ENCODE data around the gene CHRND. TPM values are rescaled to one million over a fixed set of nuclear protein-coding genes. Genes with fewer than 3 reads are reported as not detected.

The CHRND gene
- total RNA-seq: not detected
- long read RNA-seq: 0 reads

DNA sequence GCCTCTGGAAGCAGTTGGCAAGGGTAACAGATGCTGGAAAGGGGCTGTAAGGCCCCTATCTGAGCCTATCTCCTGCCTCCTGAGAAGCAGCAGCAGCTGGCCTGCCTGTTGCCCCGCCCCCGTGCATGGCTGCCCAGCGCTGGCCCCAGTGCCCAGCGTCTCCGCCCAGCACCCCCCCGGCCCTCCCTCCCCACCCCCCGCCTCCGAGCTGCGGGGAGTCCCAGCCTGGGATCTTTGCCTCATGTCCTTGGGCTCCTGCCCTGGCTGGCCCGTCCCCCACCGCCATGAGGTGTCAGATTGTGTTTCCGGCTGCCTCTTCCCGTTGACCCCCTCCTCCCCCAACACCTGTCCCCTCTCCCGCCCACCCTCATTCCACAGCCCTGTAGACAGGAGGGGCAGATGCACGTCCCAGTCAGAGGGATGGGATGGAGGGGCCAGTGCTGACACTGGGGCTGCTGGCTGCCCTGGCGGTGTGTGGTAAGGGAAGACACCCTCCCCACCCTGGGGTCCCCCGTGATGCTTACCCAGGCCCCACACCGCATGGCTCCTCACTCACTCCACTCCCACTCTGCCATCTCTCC, at the start of gene CHRND:
TSS of gene CHRND (plus strand) at position 370 of the 581 bp plus-strand sequence. CDS start at position 426, 56 bp downstream.
- no peak for DNase-seq
- ATAC-seq: no peak
- intact Hi-C loops (cut with DNase I, micrococcal nuclease): no loop called here

DNA sequence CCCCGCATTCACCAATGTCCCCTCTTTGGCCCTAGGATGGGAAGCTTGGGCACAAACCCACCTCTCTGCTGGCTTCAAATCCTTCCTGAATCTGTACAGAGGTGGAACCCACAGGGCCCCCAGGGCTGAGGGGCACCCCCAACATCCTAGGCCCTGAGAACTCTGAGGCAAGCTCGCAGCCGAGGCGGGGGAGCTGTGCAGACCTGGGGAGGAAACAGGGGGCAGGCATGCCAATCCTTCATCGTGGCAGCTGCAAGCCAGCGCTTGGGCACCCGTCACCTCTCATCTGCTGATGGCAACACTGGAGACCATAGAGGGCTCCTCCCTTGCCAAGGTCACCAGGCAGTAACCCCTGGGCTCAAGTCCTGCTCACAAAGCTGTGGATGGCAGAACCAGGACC, 49.2 kb upstream of the CHRND start:
- intact Hi-C loops (cut with DNase I, micrococcal nuclease): no loop called here
- DNase-seq: no peak
- no peak for ATAC-seq

DNA sequence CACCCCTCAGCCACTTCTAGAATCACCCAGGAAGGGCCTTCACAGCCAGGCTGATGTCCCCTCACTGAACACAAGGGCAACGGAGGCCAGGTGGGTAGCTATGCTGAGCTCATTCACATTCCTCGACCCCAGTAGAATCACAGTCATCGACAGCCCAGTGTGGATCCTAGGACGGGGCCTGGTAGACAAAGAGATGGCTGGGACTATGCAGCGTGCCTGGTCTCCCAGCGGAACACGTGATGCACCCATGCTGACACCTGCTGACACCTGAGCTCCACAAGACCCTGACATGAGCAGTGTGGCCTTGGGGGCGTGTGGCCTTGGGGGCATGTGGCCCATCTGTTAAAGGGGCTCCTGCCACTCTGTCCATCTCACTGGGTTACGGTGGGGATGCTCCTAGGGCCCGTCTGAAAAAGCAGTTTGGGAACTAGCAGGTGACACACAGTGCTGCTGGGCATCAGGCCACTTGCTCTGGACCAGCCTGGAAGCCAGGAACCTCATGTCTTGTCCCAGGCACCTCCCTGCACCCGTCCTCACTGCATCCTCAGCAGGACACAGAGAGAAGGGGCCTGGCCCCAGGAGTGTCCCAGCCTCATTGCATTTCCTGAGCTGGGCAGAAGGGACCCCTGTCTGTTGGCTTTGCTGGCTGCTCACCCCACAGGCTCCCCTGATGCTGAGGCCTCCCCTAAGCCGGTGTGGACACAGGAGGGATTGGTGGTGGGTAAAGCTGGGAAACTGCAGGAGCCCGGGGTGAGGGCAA, 48.0 kb upstream of the CHRND start:
- intact Hi-C loops (cut with DNase I, micrococcal nuclease): no loop called here
- DNase-seq (no peak), ATAC-seq (no peak)

DNA sequence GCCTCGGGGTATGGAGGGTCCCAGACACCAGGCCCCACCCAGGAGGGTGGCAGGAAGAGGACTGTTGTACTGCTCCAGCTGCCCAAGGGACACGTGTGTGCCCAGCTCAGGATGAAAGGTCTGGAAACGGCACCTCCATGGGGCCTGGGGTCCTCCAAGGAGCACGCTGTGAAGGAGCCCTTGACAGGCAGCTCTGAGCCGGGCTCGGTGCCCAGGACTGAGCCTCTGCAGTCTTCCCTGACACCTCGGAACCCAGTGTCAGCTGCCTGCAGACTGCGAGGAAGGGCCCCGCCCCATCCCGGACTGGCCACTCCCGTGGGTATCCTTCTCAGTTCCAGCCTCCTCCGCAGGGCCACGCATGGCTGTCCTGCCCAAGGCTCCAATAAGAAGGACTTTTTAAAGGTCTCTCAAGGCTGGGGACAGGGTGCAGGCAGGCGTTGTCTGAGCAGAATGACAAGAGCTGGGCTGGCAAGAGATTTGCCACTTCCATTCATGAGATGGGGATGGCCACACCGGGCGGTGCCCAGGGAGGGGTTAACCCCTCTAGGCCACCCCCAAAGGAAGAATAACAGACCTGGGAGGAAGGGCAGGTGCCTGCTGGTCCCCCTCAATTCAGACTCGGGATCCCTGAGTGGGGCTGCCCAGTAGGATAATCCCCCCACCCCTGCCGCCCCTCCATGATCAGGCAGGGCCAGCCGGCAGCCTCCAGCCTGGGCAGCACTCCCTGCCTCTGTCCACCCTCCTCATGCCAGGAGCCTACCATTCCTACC, 47.2 kb upstream of the CHRND start:
- ATAC-seq (peak; percentile 33), DNase-seq (peak; percentile 11 to 22)
- intact Hi-C loops (cut with DNase I, micrococcal nuclease): no loop called here

DNA sequence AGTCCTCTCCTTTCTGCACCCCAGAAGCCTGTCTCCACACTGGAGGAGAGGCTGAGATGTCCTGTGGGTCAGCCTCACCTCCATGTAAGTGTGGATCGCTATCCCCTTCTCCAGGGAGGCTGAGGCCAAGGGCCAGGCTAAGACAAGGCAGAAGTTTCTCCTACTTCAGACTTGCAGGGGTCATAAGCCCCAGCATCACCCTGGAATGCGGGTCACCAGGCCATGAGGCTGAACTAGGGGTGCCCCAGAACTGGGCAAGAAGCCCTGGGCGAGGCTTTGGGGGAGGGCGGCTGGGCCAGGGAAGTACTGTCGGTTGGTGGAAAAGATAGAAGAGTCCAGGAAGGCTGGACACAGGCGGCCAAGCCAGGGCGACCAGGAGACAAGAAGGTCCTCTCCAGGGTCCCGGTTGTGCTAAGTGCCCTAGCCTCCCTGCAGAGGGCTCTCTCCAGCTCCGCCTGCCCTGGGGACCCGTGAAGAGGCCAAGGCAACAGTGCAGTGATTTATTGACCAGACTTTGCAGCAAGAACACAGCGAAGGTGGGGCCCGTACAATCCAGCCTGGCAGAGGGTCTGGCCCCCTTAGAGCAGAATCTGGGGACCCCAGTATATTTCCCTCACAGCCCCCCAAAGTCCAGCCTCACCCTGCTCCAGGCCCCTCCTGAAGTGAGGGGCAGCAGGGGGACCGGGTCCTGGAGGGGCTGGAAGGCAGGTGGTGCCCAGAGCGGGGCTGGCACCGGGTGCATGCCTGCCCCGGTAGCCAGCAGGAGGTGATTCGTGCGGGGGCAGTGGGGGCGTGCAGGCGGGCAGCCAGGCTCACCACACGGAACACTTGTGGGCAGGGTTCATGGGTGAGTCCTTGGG, 46.4 kb upstream of the CHRND start:
- ATAC-seq: no peak
- peak in 1 of 2 donors; percentile 1 for DNase-seq
- intact Hi-C loops (cut with DNase I, micrococcal nuclease): no loop called here

DNA sequence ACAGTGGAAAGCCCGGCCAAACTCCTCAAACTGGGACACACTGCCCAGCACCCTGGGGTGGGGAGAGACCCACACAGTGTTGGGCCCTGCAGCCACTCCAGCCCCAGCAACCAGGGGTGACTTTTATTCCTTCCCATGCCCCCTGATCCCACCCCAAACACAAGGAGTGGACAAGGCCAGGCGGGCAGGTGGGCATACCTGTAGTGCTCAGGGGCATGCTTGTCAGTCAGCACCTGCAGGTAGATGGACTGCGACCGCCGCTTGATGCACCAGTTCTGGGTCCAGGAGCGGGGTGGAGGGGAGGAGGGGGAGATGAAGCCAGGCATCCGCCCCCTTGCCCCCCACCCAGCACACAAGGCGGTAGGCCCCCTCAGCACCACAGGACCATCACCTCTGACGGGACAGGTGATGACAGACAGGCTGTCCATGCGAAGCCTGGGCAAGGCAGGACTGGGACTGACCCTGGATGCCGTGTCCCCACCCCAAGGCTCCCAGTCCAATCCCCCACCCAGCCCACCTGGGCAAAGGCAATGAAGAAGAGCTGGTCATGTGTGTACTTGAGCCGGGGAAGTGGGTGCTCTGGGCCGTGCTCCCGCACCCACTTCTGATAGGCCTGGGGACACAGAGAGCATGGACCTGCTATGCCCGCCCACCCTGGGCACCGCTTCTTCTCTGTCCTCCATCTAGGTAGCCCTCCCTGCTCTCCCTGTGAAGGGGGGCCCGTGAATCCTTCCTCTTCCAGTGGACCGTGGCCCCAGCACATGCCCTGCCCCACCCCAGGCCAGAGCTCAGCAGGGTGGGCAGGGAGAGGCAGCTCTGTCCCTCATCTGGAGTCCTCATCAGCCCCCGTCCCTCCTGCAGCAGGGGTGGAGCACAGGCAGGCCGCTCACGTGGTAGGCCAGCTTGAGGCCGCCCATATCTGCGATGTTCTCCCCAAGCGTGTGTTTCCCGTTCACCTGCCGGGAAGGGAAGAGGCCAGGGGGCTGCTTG, 45.5 kb upstream of the CHRND start:
- ATAC-seq: no peak
- peak in 1 of 2 donors; percentile 1 for DNase-seq
- intact Hi-C loops (cut with DNase I, micrococcal nuclease): no loop called here

DNA sequence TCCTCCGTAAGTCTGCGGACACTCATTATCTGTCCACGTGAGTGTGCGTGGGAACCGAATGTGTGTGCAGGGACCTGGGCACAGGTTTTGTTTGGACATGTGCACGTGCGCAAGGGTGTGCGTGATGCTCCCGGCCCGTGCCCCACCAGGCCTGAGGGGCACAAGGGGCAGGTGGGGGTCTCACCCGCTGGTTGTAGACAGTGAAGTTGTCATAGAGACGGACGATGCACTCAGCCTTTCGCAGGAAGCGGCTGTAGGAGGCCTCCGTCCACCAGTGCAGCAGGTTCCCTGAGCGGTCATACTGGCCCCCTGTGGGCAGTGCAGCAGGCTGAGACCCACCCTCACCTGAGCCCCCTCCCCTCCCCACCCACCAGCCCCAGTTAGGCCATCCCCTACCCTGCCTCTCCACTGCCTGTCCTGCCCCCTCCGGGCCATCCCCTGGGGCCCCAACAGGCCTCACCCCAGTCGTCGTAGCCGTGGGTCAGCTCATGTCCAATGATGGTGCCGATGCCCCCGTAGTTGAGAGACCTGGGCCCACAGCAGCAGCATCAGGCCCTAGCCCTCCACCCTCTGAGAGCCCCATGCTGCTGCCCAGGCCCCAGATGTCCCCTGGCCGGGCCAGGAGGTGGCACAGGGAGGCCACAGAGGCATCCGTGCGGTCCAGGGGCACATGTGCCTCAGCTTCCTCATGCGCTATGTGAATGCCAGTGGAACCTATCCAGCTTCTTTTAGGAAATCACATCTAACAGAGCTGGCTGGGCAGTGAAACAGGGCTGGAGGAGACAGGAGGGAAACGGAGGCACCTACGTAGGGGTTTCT, 44.4 kb upstream of the CHRND start:
- intact Hi-C loops (cut with DNase I, micrococcal nuclease): no loop called here
- DNase-seq (peak in 1 of 2 donors; percentile 1), ATAC-seq (no peak)

DNA sequence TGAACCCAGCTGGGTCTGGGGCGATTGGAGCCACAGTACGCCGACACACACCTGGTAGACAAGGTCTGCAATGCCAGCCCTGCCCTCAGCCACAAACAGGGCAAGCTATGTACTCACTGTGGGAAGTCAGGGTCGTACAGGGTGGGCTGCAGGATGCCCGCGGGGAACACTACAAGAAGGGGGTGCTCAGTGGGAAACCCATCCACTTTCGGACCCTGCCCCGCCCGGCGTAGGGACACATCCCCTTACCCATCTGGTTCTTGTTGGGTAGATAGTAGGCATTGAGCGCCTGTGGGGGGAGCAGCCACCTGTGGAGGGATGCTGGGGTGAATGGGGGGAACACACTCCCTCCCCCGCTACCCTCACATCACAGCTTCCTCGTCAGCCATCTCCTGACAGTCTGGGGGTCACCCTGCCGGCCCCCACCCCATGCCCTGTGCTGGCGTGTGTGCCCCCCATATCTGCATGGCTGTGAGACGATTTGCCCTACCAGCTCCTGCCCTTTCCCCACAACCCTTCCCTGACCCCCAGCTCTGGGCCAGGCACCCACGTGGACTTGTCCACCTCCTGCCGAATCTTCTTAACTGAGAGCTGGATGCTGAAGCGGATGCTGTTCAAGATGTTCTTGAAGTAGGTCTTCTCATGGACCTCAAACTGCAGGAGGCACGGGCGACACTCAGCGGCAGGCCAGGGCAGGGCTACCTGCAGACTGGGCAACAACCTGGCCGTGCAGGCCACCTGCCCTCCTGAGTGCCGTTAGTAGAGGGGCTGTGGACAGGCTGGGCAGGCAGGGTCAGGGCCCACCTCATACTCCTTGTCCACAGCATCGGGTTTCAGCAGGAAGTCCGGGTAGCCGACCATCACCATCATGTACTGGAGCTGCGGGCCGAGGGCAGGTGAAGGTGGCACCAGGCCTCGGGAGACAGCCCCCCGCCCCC, 43.4 kb upstream of the CHRND start:
- intact Hi-C loops (cut with DNase I, micrococcal nuclease): no loop called here
- no peak for ATAC-seq
- peak in 1 of 2 donors; percentile 1 for DNase-seq

DNA sequence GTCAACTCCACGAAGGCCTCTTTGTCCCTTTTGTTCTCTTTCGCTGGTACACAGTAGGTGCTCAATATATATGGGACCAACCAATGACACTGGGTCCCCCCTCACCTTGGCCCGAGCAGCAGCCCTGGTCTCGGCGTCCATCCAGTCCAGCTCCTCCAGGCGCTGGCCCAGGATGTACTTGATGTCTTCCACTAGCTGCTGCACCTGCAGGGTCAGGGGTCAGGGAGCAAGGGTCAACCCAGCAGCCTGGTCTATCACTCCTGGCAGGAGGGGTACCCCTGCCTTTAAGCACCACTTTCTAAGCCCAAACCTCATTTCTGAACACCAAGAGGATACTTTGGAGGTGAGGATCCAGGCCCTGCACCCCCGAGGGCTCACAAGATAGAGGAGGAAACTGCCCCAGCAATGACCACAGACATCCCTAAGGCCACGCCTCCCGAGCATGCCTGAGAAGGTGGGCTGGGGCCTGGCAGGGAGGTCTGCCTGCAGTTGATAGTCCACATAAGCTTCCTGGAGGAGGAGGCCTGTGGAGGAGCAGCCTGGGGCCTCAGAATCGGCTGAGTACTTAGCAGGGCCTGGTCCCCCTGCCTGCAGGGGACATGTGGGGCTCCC, 42.5 kb upstream of the CHRND start:
- ATAC-seq (no peak), DNase-seq (peak in 1 of 2 donors; percentile 0)
- intact Hi-C loops (cut with DNase I, micrococcal nuclease): no loop called here

DNA sequence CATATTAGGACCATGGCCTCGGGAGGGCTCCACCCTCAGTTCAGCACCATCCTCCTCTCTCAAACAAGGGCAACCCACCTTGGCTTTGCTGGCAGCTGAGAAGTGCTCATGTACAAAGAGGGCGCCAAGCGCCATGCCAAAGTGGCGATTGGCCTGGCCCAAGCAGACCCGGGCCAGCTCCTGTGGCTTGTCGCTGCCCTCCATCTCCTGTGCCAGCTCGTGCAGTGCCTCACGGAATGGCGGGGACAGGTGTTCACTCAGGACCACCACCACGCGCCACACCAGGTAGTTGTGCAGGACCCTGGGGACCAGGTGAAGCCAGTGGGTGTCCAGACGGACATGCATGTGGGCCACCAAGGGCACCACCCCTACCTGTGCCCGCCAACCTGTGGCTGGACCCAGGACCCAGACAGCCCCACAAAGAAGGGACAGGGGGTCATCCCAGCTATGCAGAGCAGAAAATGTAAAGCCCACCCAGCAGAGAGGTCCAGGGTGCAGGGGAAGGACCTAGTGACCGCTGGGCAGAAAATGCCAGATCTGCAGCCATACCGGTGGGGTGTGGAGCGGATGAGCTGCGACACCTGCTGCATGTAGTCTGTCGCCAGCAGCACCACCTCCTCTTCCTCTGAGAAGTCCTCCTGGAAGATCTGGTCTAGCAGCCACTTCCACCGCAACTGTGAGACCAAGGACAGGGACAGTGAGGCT, 41.9 kb upstream of the CHRND start:
- ATAC-seq: no peak
- intact Hi-C loops (cut with DNase I, micrococcal nuclease): no loop called here
- DNase-seq: peak in 1 of 2 donors; percentile 0

DNA sequence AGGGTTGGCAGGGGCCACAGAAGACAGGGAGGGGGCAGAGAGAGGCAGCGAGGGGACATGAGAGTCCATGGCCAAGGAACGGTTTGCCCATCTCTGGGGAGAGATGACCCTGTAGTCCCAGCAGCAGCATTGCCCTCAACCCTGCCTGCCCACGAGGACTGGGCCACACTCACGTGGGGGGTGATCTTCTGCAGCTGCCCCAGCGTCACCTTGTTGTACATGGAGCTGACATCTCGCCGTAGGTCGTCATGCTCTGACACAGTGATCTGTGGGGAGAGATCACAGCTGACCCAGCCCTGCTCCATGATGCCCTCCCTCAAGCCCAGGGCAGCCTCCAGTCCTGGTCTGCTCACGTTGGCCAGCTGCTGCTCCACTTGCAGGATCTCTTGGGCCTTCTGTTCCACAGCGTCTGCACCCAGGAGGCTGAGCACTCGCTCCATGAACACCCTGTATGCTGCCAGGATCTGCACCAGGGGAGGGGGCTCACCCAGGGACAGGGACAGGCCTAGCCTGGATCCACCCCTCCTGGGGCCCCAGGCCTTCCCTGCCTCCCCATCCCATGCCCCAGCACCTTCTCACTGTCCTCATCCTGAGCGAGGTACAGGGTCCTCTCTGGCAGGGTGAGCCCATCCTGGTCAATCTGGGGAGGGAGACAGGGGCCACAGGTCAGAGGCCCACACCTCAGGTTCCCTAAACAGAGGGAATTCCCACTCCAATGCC, 41.2 kb upstream of the CHRND start:
- intact Hi-C loops (cut with DNase I, micrococcal nuclease): no loop called here
- no peak for ATAC-seq
- peak in 1 of 2 donors; percentile 1 for DNase-seq

DNA sequence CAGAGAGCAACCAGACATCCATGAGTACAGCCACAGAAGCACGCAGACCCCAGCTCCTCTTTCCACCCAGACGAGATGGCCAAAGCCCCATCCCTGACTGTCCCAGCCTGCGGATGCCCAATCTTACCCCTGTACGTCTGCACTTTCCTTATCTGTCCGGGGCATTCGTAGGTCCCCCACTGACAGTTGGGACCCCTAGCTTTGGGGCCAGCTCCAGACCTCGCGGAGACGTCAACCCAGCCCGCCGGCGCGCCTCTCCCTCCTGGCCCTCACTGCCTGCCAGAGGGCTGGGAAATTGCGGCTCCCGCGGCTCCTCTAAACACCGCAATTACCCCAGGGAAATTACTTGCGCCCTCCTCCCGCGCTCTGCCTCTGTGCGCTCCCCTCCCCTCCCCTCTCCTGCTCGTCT, 40.6 kb upstream of the CHRND start:
- ATAC-seq: no peak
- intact Hi-C loops (cut with DNase I, micrococcal nuclease): no loop called here
- no peak for DNase-seq

DNA sequence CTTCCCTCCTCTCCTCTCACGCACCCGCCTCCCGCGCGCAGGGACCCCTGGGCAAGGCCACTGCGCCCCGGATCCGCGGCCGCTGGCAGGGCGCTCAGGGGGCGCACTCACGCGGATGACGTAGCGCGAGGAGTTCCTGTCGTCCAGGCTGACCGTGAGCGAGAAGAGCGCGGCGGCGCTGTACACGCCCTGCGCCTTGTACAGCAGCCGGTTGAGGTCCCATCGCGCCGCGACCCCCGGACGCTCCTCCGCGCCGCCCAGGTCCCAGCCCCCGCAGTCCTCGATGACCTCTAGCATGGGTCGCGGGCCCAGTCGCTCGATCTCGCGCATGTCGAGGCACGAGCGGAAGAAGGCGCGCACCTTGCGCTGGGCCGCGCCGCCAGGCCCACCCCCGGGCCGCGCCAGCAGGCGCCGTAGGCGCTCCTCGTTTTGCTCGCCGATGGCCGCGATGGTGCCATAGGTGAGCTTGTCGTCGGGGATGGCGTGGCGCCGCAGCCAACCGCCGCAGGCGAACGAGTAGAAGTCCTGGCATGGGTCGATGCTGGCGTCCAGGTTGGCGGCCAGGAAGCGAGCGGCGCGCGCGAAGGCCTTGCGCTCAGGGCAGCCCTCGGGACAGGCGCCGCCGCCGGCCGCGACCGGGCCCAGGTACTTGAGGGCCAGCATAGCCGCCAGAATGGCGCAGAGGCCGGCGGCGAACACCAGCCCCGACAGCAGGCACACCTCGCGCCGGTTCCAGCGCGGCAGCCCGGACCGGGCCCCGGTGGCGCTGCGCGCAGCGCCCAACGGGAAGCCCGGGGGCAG, 40.0 kb upstream of the CHRND start:
- no peak for ATAC-seq
- DNase-seq: peak in 1 of 2 donors; percentile 2
- intact Hi-C loops (cut with DNase I, micrococcal nuclease): no loop called here
